Trophoblast cell (in vitro differentiated cells and primary cell): Measurements from ENCODE around the gene RNF39.

Source experiments
- DNase-seq, 2 donors: peaks; one replicate each; pipeline ENCODE4 v3.0.0-alpha.2; 2016
- H2AFZ ChIP-seq: 2 replicates; pipeline ENCODE4 v1.6.1; 2013; ENCODE audit warnings: low read length, moderate library complexity, mild to moderate bottlenecking; ENCODE audit not compliant: insufficient read depth, poor library complexity
- H2AK5ac ChIP-seq: 2 replicates; pipeline ENCODE4 v1.6.1; 2013; ENCODE audit warnings: mild to moderate bottlenecking, low read length
- H2BK120ac ChIP-seq: 2 replicates; pipeline ENCODE4 v1.6.1; 2013; ENCODE audit warnings: low read length, mild to moderate bottlenecking, moderate library complexity; ENCODE audit not compliant: insufficient read depth, poor library complexity
- H2BK12ac ChIP-seq: 2 replicates; pipeline ENCODE4 v1.6.1; 2013; ENCODE audit warnings: mild to moderate bottlenecking, low read length, moderate library complexity
- H2BK5ac ChIP-seq: 2 replicates; pipeline ENCODE4 v1.6.1; 2013; ENCODE audit warnings: low read length, low read depth, moderate library complexity, mild to moderate bottlenecking; ENCODE audit not compliant: poor library complexity
- H3K14ac ChIP-seq: 2 replicates; pipeline ENCODE4 v1.6.1; 2013; ENCODE audit warnings: mild to moderate bottlenecking, low read length
- H3K18ac ChIP-seq: 2 replicates; pipeline ENCODE4 v1.6.1; 2013; ENCODE audit warnings: mild to moderate bottlenecking, low read length
- H3K23ac ChIP-seq: 2 replicates; pipeline ENCODE4 v1.6.1; 2013; ENCODE audit warnings: low read length
- H3K27ac ChIP-seq: 2 replicates; pipeline ENCODE4 v1.5.1; 2013; ENCODE audit warnings: low read depth, mild to moderate bottlenecking, inconsistent platforms, low read length, moderate library complexity
- H3K27me3 ChIP-seq: 2 replicates; pipeline ENCODE4 v1.6.1; 2013; ENCODE audit warnings: inconsistent platforms, mild to moderate bottlenecking, low read length, moderate library complexity; ENCODE audit not compliant: insufficient read depth
- H3K36me3 ChIP-seq, 2 experiments: 1 replicate in 1 of 2; 2 replicates in 1 of 2; pipeline ENCODE4 v1.6.1; 2013; ENCODE audit warnings: low read length in 2 of 2, mild to moderate bottlenecking in 2 of 2, moderate library complexity in 1 of 2; ENCODE audit not compliant: insufficient read depth in 2 of 2, control insufficient read depth in 1 of 2
- H3K4ac ChIP-seq: 2 replicates; pipeline ENCODE4 v1.6.1; 2013; ENCODE audit warnings: low read depth, mild to moderate bottlenecking, low read length, moderate library complexity
- H3K4me1 ChIP-seq, 2 experiments: 1 replicate in 1 of 2; 2 replicates in 1 of 2; pipeline ENCODE4 v1.6.1; 2013; ENCODE audit warnings: low read length in 2 of 2, mild to moderate bottlenecking in 2 of 2, moderate library complexity in 1 of 2; ENCODE audit not compliant: insufficient read depth in 2 of 2, control insufficient read depth in 1 of 2
- H3K4me2 ChIP-seq: 2 replicates; pipeline ENCODE4 v1.6.1; 2013; ENCODE audit warnings: inconsistent platforms, mild to moderate bottlenecking, low read length, moderate library complexity
- H3K4me3 ChIP-seq: 2 replicates; pipeline ENCODE4 v1.5.1; 2013; ENCODE audit warnings: mild to moderate bottlenecking, low read depth, low read length, inconsistent platforms
- H3K79me1 ChIP-seq: one replicate; pipeline ENCODE4 v1.6.1; 2013; ENCODE audit warnings: low read length
- H3K79me2 ChIP-seq: 2 replicates; pipeline ENCODE4 v1.6.1; 2013; ENCODE audit warnings: low read length, mild to moderate bottlenecking; ENCODE audit not compliant: control insufficient read depth, insufficient read depth, poor library complexity
- H3K9ac ChIP-seq: 2 replicates; pipeline ENCODE4 v1.6.1; 2013; ENCODE audit warnings: mild to moderate bottlenecking, low read length
- H3K9me3 ChIP-seq: 2 replicates; pipeline ENCODE4 v1.6.1; 2013; ENCODE audit warnings: low read depth, mild to moderate bottlenecking, control low read depth, inconsistent platforms, low read length; ENCODE audit not compliant: insufficient read depth
- H4K12ac ChIP-seq: 2 replicates; pipeline ENCODE4 v1.6.1; 2013; ENCODE audit warnings: low read depth, mild to moderate bottlenecking, low read length, moderate library complexity
- H4K8ac ChIP-seq: 2 replicates; pipeline ENCODE4 v1.6.1; 2013; ENCODE audit warnings: low read depth, mild to moderate bottlenecking, low read length, moderate library complexity
- H4K91ac ChIP-seq: one replicate; pipeline ENCODE4 v1.6.1; 2013; ENCODE audit warnings: low read depth, mild to moderate bottlenecking, low read length, moderate library complexity
- WGBS: extraction: QIAGEN DNeasy Blood & Tissue Kit; methylation state at CpG from one replicate; pipeline ENCODE4 v1.1.7; 2013; ENCODE audit warnings: missing lambda C conversion rate; ENCODE audit not compliant: insufficient read length, insufficient coverage; ENCODE audit errors: extremely low coverage; 5-methylcytosine and 5-hydroxymethylcytosine counted together

The RNF39 gene

GRCh38 chr6:30062471-30063178 is 12.9 kb downstream of the RNF39 start:
- peak in 1 of 2 donors; percentile 6 for DNase-seq
- Histone ChIP-seq H3K4me2 (no peak overlapping the region), H3K79me2 (peaks cover 5% of the 10 kb centered on the region), H2AK5ac (no peak overlapping the region), H3K4me3 (no peak overlapping the region), H3K4me1 (peaks cover 4 to 8% of the 10 kb centered on the region in 2 experiments), H2BK12ac (no peak overlapping the region), H3K4ac (no peak overlapping the region), H3K18ac (no peak overlapping the region), H3K79me1 (peaks cover 10% of the 10 kb centered on the region), H4K8ac (no peak overlapping the region), H3K27ac (no peak overlapping the region), H4K12ac (no peak overlapping the region), H3K27me3 (no peaks in the 10 kb centered on the region), H3K9me3 (no peaks in the 10 kb centered on the region), H2BK5ac (no peak overlapping the region), H4K91ac (no peak overlapping the region), H2BK120ac (no peak overlapping the region), H3K36me3 (no peaks in the 10 kb centered on the region), H2AFZ (no peak overlapping the region), H3K23ac (no peak overlapping the region), H3K9ac (no peak overlapping the region), H3K14ac (no peak overlapping the region)
- WGBS = no CpG with 5 or more reads among the region's 7 CpGs

- Histone ChIP-seq H3K27ac (no peak overlapping the region), H3K4me1 (peaks cover 4 to 8% of the 10 kb centered on the region in 2 experiments), H3K23ac (no peak overlapping the region), H3K79me1 (peaks cover 7% of the 10 kb centered on the region), H2BK120ac (no peak overlapping the region), H2BK5ac (peak overlapping the region; percentile 3), H3K36me3 (no peaks in the 10 kb centered on the region), H3K18ac (peak overlapping the region; percentile 11), H3K4me2 (peak overlapping the region; percentile 79), H2AK5ac (no peak overlapping the region), H2BK12ac (no peak overlapping the region), H4K8ac (peak overlapping the region; percentile 81), H4K91ac (no peak overlapping the region), H4K12ac (peak overlapping the region; percentile 19), H3K9me3 (no peaks in the 10 kb centered on the region), H3K4ac (no peak overlapping the region), H3K79me2 (peaks cover 5% of the 10 kb centered on the region), H3K9ac (peak overlapping the region; percentile 79), H3K4me3 (peak overlapping the region; percentile 80), H3K27me3 (no peaks in the 10 kb centered on the region), H3K14ac (peak overlapping the region; percentile 38), H2AFZ (peak overlapping the region; percentile 58)
- no CpG with 5 or more reads among the region's 13 CpGs for WGBS
- DNase-seq = no peak
Measured at GRCh38 chr6:30061858-30062458, 13.6 kb downstream of the RNF39 start.

GRCh38 chr6:30061092-30061857 is 14.3 kb downstream of the RNF39 start, which contains the start of gene POLR1H:
Gene POLR1H, plus strand, starts transcription at chr6:30061265. Its CDS starts 260 bp downstream, at chr6:30061525.
- peaks cover 4 to 8% of the 10 kb centered on the region in 2 experiments for H3K4me1 ChIP-seq
- H4K8ac ChIP-seq = peak within 1 kb of the TSS; percentile 81
- peak within 1 kb of the TSS; percentile 23 for H2BK120ac ChIP-seq
- DNase-seq = peak; percentile 97 to 99
- peak within 1 kb of the TSS; percentile 5 for H2BK5ac ChIP-seq
- peak within 1 kb of the TSS; percentile 40 for H3K18ac ChIP-seq
- peak within 1 kb of the TSS; percentile 80 for H3K4me3 ChIP-seq
- peaks cover 4% of the 10 kb centered on the region for H3K79me1 ChIP-seq
- H3K27ac ChIP-seq = peak within 1 kb of the TSS; percentile 39
- H3K27me3 ChIP-seq = no peaks in the 10 kb centered on the region
- no peaks in the 10 kb centered on the region for H3K9me3 ChIP-seq
- H3K4me2 ChIP-seq = peak within 1 kb of the TSS; percentile 85
- peak within 1 kb of the TSS; percentile 65 for H2AFZ ChIP-seq
- H4K12ac ChIP-seq = peak within 1 kb of the TSS; percentile 72
- no peaks in the 10 kb centered on the region for H3K36me3 ChIP-seq
- H3K4ac ChIP-seq = peak within 1 kb of the TSS; percentile 50
- peak within 1 kb of the TSS; percentile 58 for H4K91ac ChIP-seq
- no peak within 1 kb of the TSS for H2AK5ac ChIP-seq
- no CpG with 5 or more reads among the region's 48 CpGs for WGBS
- peak within 1 kb of the TSS; percentile 79 for H3K9ac ChIP-seq
- no peak within 1 kb of the TSS for H2BK12ac ChIP-seq
- peaks cover 3% of the 10 kb centered on the region for H3K79me2 ChIP-seq
- no peak within 1 kb of the TSS for H3K23ac ChIP-seq
- H3K14ac ChIP-seq = peak within 1 kb of the TSS; percentile 58

GRCh38 chr6:30060606-30061091 is 14.9 kb downstream of the RNF39 start:
- Histone ChIP-seq H3K79me1 (peaks cover 4% of the 10 kb centered on the region), H3K9ac (peak overlapping the region; percentile 67), H3K23ac (no peak overlapping the region), H3K4me2 (peak overlapping the region; percentile 85), H2BK120ac (no peak overlapping the region), H3K27ac (no peak overlapping the region), H4K91ac (no peak overlapping the region), H3K4ac (peak overlapping the region; percentile 0), H3K79me2 (peaks cover 3% of the 10 kb centered on the region), H4K8ac (peak overlapping the region; percentile 75), H3K36me3 (no peaks in the 10 kb centered on the region), H3K18ac (no peak overlapping the region), H2AFZ (peak overlapping the region; percentile 65), H3K9me3 (no peaks in the 10 kb centered on the region), H2AK5ac (no peak overlapping the region), H3K14ac (peak overlapping the region; percentile 1), H3K27me3 (no peaks in the 10 kb centered on the region), H2BK5ac (no peak overlapping the region), H4K12ac (peak overlapping the region; percentile 4), H2BK12ac (no peak overlapping the region), H3K4me3 (peak overlapping the region; percentile 77), H3K4me1 (peaks cover 4 to 8% of the 10 kb centered on the region in 2 experiments)
- no peak for DNase-seq
- WGBS = no CpG with 5 or more reads among the region's 24 CpGs
